CD4-positive, CD25-positive, alpha-beta regulatory T cell (primary cell): Measurements from ENCODE around the gene NUP188. TPM values are rescaled to one million over a fixed set of nuclear protein-coding genes. Genes with fewer than 3 reads are reported as not detected.

Source experiments
- ATAC-seq, 2 donors: fragments of 150-1000 bp; cut with Tn5 transposase; one replicate each; pipeline ENCODE4 v1.10.0; 2021; ENCODE audit warnings: low read depth in 2 of 2, moderate number of reproducible peaks in 2 of 2, moderate library complexity in 1 of 2
- DNase-seq, 3 donors: peaks; one replicate each; pipeline versions ENCODE4 v3.0.0 to v3.0.0-alpha.2; 2012 to 2022; ENCODE audit warnings: mixed read lengths in 1 of 3
- H3K27ac ChIP-seq: one replicate; pipeline ENCODE4 v1.7.0; 2013; ENCODE audit warnings: mild to moderate bottlenecking, low read length; ENCODE audit not compliant: insufficient read depth, poor library complexity, severe bottlenecking
- H3K27me3 ChIP-seq: one replicate; pipeline ENCODE4 v1.7.0; 2013; ENCODE audit warnings: low read length; ENCODE audit not compliant: control insufficient read depth, insufficient read depth
- H3K36me3 ChIP-seq: one replicate; pipeline ENCODE4 v1.7.0; 2013; ENCODE audit warnings: mild to moderate bottlenecking, low read length, moderate library complexity; ENCODE audit not compliant: control insufficient read depth, insufficient read depth
- H3K4me1 ChIP-seq: 2 replicates; pipeline ENCODE4 v1.7.0; 2013; ENCODE audit warnings: mild to moderate bottlenecking, low read length; ENCODE audit not compliant: insufficient read depth, control insufficient read depth, poor library complexity, severe bottlenecking
- H3K4me3 ChIP-seq: one replicate; pipeline ENCODE4 v1.7.0; 2013; ENCODE audit warnings: low read depth, mild to moderate bottlenecking, low read length, moderate library complexity
- H3K9me3 ChIP-seq, 2 experiments: 1 replicate in 1 of 2; 2 replicates in 1 of 2; pipeline ENCODE4 v1.7.0; 2013; ENCODE audit warnings: low read length in 2 of 2, mild to moderate bottlenecking in 1 of 2, moderate library complexity in 1 of 2; ENCODE audit not compliant: control insufficient read depth in 2 of 2
- H3K27ac Mint-ChIP-seq, 3 donors: one replicate each; pipeline ENCODE4 v1.8.0; 2020 to 2022; ENCODE audit warnings: mild to moderate bottlenecking in 3 of 3, mixed read lengths in 3 of 3, moderate library complexity in 2 of 3
- H3K27me3 Mint-ChIP-seq: one replicate; pipeline ENCODE4 v1.8.0; 2022; ENCODE audit warnings: mild to moderate bottlenecking, mixed read lengths
- H3K36me3 Mint-ChIP-seq: one replicate; pipeline ENCODE4 v1.8.0; 2020; ENCODE audit warnings: mixed read lengths
- H3K4me1 Mint-ChIP-seq, 4 donors: one replicate each; pipeline ENCODE4 v1.8.0; 2020 to 2022; ENCODE audit warnings: mixed read lengths in 4 of 4, mild to moderate bottlenecking in 1 of 4
- H3K4me3 Mint-ChIP-seq, 4 donors: one replicate each; pipeline ENCODE4 v1.8.0; 2020 to 2022; ENCODE audit warnings: mild to moderate bottlenecking in 4 of 4, mixed read lengths in 4 of 4, moderate library complexity in 3 of 4
- H3K9me3 Mint-ChIP-seq, 7 donors: one replicate each; pipeline ENCODE4 v1.8.0; 2020 to 2022; ENCODE audit warnings: mixed read lengths in 7 of 7, mild to moderate bottlenecking in 3 of 7, moderate library complexity in 2 of 7
- polyA plus RNA-seq, 4 donors: library from polyadenylated mRNA; unstranded; fragments of 300-500 nt; fragmentation: Illumina TruSeq; gene quantifications; one replicate each; pipeline ENCODE4 v1.2.3, GENCODE V29; 2021
- total RNA-seq: library from RNA; stranded (reverse); gene quantifications from one replicate; pipeline ENCODE4 v1.2.3, GENCODE V29; 2022

The NUP188 gene
- total and polyA plus RNA-seq, 5 donors from 2014 or later: 20.8 to 74.3 (median 22.6) TPM

- no peak overlapping the region for H3K4me3 ChIP-seq
- no peaks in the 10 kb centered on the region for H3K9me3 ChIP-seq
- peaks cover 46% of the 10 kb centered on the region for H3K36me3 ChIP-seq
- peaks cover 0 to 39% (median 10%) of the 10 kb centered on the region in 4 donors for H3K4me1 Mint-ChIP-seq
- H3K27me3 ChIP-seq: no peaks in the 10 kb centered on the region
- DNase-seq: no peak
- H3K9me3 Mint-ChIP-seq: no peaks in the 10 kb centered on the region
- H3K27ac ChIP-seq: no peak overlapping the region
- peaks cover 26% of the 10 kb centered on the region for H3K36me3 Mint-ChIP-seq
- peak overlapping the region in 1 of 3 donors; percentile 59 for H3K27ac Mint-ChIP-seq
- ATAC-seq: no peak
- H3K27me3 Mint-ChIP-seq: no peaks in the 10 kb centered on the region
- H3K4me3 Mint-ChIP-seq: no peak overlapping the region
- H3K4me1 ChIP-seq: peaks cover 11% of the 10 kb centered on the region
These were observed 30.2 kb upstream of the NUP188 start for GRCh38 chr9:128917151-128917849.

- Histone ChIP-seq H3K4me3 (no peak overlapping the region), H3K27ac (no peak overlapping the region), H3K27me3 (no peaks in the 10 kb centered on the region), H3K4me1 (peaks cover 2% of the 10 kb centered on the region), H3K36me3 (peaks cover 36% of the 10 kb centered on the region), H3K9me3 (no peaks in the 10 kb centered on the region)
- no peaks in the 10 kb centered on the region for H3K9me3 Mint-ChIP-seq
- no peak for ATAC-seq
- H3K4me1 Mint-ChIP-seq: peaks cover 0 to 27% (median 1%) of the 10 kb centered on the region in 4 donors
- no peaks in the 10 kb centered on the region for H3K27me3 Mint-ChIP-seq
- H3K36me3 Mint-ChIP-seq: peaks cover 16% of the 10 kb centered on the region
- H3K27ac Mint-ChIP-seq: peak overlapping the region in 1 of 3 donors; percentile 87
- H3K4me3 Mint-ChIP-seq: no peak overlapping the region
- no peak for DNase-seq
These were observed 28.6 kb upstream of the NUP188 start for GRCh38 chr9:128918921-128919320.

- H3K36me3 Mint-ChIP-seq: peaks cover 16% of the 10 kb centered on the region
- H3K27ac ChIP-seq: no peak overlapping the region
- H3K9me3 Mint-ChIP-seq: no peaks in the 10 kb centered on the region
- no peak overlapping the region for H3K4me3 Mint-ChIP-seq
- H3K36me3 ChIP-seq: peaks cover 31% of the 10 kb centered on the region
- H3K27me3 Mint-ChIP-seq: no peaks in the 10 kb centered on the region
- H3K27ac Mint-ChIP-seq: peak overlapping the region in 1 of 3 donors; percentile 87
- H3K4me1 ChIP-seq: peaks cover 2% of the 10 kb centered on the region
- H3K9me3 ChIP-seq: no peaks in the 10 kb centered on the region
- H3K27me3 ChIP-seq: no peaks in the 10 kb centered on the region
- ATAC-seq (no peak), DNase-seq (no peak)
- H3K4me3 ChIP-seq: no peak overlapping the region
- H3K4me1 Mint-ChIP-seq: peaks cover 0 to 22% (median 1%) of the 10 kb centered on the region in 4 donors
These were observed 28.0 kb upstream of the NUP188 start for GRCh38 chr9:128919402-128920089.

DNA sequence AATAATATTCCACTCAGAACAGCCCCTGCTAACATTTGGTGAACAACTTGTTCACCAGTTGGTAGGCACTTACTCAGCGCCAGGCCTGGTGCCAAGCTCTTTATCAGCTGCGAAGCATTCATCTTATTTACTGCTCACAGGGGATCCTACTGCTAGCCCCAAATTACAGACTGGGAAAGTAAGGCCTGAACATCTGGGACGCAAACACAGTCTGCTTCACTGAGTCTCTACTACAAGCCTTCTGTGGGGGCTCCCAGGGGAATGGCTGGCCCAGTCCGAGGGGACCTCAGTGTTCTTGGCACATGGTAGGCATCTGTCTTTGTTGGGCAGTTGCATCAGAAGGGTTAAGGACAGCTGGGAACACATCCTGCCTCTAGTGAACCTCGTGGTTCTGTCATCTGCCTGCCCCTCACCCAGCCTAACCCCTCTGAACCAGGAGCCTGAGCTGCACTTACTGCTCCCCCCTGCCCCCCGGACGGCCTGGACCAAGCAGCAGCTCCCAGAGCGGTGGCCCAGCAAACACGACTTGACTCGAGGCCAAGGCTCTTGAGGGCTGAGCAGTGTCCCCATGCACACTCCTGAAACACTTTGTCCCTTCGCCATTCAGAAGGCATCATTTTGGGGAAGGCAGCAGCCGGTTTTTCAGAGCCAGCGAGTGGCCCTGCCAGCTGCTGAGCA, 27.0 kb upstream of the NUP188 start, which contains the start of gene PHYHD1:
Gene PHYHD1, plus strand, starts transcription at position 602 of the 678 bp plus-strand sequence. CDS start 1,342 bp downstream, outside the sequence.
- Histone ChIP-seq H3K9me3 (no peaks in the 10 kb centered on the region), H3K36me3 (peaks cover 25% of the 10 kb centered on the region), H3K4me3 (no peak within 1 kb of the TSS), H3K27ac (no peak within 1 kb of the TSS), H3K27me3 (no peaks in the 10 kb centered on the region), H3K4me1 (peaks cover 2% of the 10 kb centered on the region)
- Mint-ChIP-seq H3K4me3 (peak within 1 kb of the TSS in 1 of 4 donors; percentile 65), H3K27ac (peak within 1 kb of the TSS in 1 of 3 donors; percentile 79), H3K4me1 (peaks cover 0 to 16% (median 1%) of the 10 kb centered on the region in 4 donors), H3K9me3 (no peaks in the 10 kb centered on the region), H3K27me3 (no peaks in the 10 kb centered on the region), H3K36me3 (peaks cover 16% of the 10 kb centered on the region)
- DNase-seq (no peak), ATAC-seq (no peak)

DNA sequence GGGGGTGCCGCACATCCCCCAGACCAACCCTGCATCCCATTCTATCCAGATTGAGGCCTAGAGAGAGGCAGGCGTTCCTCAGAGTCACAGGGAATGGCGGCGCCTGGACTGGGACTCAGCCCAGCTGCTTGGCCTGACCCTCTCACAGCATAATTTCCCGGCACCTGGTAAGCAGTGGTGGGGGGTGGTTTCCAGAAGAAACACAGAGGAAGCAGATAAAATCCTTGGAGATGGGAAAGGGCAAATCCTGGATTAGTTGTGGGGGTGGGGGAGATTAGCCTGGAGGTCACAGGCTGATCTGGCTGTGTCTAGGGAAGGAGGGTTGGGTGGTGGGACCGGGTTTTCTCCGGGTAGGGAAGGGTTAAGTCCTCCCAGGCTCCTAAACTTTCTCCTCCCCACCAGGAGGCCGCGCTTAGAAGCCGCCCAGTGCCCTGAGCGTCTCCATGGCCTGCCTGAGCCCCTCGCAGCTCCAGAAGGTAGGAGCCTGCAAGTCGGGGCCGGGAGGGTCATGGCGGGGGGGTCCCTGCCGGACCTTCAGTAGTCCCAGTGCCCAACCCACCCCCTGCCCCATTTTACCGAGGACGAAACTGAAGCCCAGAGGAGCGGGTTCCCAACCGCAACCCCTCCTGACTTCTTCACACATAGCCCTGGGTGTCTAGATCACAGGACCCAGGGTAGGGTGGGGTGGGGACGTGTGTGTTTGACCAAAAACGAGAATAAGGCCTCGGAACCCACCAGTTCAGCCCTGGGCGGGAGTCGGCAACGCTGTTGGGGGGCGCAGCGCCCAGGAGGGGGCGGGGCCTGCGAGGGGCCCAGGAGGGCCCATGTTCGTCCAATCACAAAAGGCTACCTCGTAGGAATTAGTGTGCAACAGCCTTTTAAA, 25.4 kb upstream of the NUP188 start:
- no peaks in the 10 kb centered on the region for H3K9me3 ChIP-seq
- ATAC-seq (no peak), DNase-seq (no peak)
- H3K4me3 ChIP-seq: no peak overlapping the region
- H3K4me1 ChIP-seq: peaks cover 2% of the 10 kb centered on the region
- H3K36me3 ChIP-seq: peaks cover 9% of the 10 kb centered on the region
- Mint-ChIP-seq H3K27ac (no peak overlapping the region), H3K4me1 (peaks cover 0 to 22% (median 1%) of the 10 kb centered on the region in 4 donors), H3K27me3 (no peaks in the 10 kb centered on the region), H3K4me3 (peak overlapping the region in 1 of 4 donors; percentile 65), H3K9me3 (no peaks in the 10 kb centered on the region), H3K36me3 (peaks cover 7% of the 10 kb centered on the region)
- no peak overlapping the region for H3K27ac ChIP-seq
- no peaks in the 10 kb centered on the region for H3K27me3 ChIP-seq

DNA sequence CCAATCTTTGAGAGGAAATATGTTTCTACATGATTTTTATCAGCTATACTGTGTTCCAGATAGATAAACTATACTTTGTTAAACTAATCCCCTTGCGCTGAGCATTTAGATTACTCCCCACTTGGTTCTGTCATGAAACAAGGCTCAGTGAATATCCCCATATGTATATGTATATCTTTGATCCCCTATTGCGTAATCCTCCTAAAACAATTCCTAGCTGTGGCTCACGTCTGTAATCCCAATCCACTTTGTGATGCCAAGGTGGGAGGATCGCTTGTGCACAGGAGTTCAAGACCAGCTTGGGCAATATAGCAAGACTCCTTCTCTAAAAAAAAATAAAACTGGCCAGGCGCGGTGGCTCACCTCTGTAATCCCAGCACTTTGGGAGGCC, 24.0 kb upstream of the NUP188 start:
- H3K4me1 Mint-ChIP-seq: peaks cover 4 to 31% (median 6%) of the 10 kb centered on the region in 4 donors
- Histone ChIP-seq H3K27ac (no peak overlapping the region), H3K4me1 (peaks cover 8% of the 10 kb centered on the region), H3K36me3 (no peaks in the 10 kb centered on the region), H3K4me3 (no peak overlapping the region), H3K9me3 (no peaks in the 10 kb centered on the region), H3K27me3 (no peaks in the 10 kb centered on the region)
- no peaks in the 10 kb centered on the region for H3K36me3 Mint-ChIP-seq
- no peaks in the 10 kb centered on the region for H3K9me3 Mint-ChIP-seq
- H3K27ac Mint-ChIP-seq: peak overlapping the region in 1 of 3 donors; percentile 25
- ATAC-seq (no peak), DNase-seq (no peak)
- H3K4me3 Mint-ChIP-seq: no peak overlapping the region
- peaks cover 5% of the 10 kb centered on the region for H3K27me3 Mint-ChIP-seq
